GM18951 (cell line): Measurements from ENCODE around the gene FMO3.

Source experiments
- POLR2A ChIP-seq: IDR thresholded peaks from 4 replicates; pipeline ENCODE4 v1.6.1; 2011; ENCODE audit warnings: mild to moderate bottlenecking; ENCODE audit not compliant: insufficient read length, insufficient read depth; ENCODE audit errors: extremely low read depth
- in situ Hi-C: fragments of 300-500 bp; cut with MboI; formaldehyde crosslinking; loops from one replicate; pipeline ENCODE4 v1.12.0; 2022; ENCODE audit warnings: low sequenced_read_pairs, mixed read lengths, inconsistent platforms; ENCODE audit not compliant: unreplicated experiment

Gene FMO3

DNA sequence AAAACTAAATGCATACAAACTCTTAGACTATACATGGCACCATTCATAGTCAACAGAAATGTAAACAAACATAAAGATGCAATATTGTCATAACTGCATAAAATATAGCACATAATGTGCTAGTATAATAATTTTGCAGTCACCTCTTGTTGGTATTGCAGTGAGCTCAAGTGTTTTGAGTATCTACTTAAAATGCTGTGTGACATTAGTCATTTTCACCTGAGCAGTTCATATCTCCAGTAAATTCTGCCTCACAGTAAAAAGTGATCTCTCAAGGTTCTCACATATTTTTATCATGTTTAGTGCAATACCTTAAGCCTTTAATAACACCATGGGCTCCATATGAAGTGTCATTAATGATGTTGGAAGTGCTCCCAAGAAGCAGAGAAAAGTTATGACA lies 64.8 kb downstream of the FMO3 start:
- TF ChIP-seq POLR2A, result no peak
- in situ Hi-C loops, result no loop called here

DNA sequence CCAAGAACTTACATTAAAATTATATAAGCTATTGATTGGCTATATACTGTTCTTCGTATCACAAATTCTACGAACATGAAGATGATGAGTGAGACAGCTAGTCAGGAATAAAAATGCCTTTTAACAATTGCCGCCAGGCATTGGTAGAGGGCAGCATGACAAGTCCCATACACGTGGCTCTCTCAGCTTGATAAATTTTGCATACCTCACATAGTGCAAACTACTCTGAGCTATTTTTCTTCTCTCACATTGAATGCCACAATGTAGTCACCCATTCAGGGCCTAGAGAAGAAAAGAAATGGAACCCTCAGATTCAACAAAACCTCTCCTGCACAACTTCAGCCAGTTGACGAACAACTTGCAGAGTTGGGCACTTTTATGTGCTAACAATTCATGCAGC lies 67.4 kb downstream of the FMO3 start:
- no peak for TF ChIP-seq POLR2A
- in situ Hi-C loops, result no loop called here

DNA sequence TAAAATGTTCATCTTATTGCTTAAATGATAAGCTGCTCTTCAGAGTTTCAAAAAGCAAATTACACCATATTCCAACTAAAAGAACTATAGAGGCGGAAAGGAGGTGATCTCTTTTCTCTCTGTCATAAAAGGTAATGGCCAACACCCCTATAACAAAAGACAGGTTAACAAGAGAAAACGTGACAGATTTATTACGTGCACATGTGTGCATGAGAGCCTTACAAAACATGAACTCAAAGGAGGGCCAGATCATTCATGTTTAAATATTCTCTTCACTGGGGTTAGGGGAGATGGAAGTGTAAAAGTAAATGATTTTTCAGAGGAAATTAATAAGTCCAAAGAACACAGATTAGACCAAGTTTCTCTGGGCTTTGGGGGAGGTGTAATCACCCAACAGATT lies 67.8 kb downstream of the FMO3 start:
- TF ChIP-seq POLR2A, result no peak
- in situ Hi-C loops, result no loop called here

- TF ChIP-seq POLR2A, result no peak
These were observed 68.4 kb downstream of the FMO3 start for GRCh38 chr1:171159148-171159547.

DNA sequence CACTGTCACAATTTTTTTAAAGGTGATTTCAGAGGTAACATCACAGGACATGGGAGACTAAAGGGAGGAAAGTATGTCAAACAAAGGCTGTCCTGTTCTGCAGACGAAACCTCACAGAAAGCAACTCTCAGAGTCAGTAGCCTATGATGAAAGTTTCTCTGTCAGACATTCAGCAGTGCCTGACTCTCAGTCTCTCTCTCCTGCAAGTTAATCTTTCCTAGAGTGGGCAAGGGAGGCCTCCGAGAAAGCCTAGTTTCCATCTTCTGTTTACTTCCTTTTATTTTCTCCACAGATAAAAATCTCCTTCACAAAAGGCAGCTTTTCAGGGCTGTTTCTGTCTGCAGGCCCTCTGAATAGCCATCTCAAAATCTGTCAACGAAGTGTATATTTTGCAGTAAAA lies 69.5 kb downstream of the FMO3 start:
- TF ChIP-seq POLR2A, result no peak
- in situ Hi-C loops, result no loop called here

More at GRCh38 chr1:171159148-171159547, 68.4 kb downstream of the FMO3 start:
- in situ Hi-C loops, result no loop called here

DNA sequence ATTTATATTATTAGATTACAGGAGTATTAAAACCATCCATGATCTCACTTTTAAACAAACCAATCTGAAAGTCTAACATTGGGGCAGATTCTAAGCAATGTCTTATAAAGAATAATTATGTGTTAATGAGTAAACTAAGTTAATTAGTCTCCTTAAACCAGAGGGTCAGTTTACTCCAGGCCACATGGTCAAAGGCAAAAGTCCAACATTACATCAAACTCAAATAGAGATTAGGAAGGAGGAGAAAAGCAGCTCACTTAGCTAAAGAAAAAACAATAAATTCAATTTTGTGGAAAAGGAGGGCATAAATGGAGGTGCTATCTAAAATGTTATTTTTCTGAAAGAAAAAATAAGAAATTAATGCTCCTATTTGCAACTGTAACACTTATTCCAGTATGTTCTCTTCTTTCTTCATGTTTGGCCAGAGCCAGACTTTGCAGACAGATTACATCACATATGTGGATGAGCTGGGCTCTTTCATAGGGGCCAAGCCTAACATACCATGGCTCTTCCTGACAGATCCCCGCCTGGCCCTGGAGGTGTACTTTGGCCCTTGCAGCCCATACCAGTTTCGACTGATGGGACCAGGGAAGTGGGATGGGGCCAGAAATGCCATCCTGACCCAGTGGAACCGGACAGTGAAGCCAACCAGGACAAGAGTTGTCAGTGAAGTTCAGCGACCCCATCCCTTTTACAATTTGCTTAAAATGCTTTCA lies 70.1 kb downstream of the FMO3 start:
- TF ChIP-seq POLR2A, result no peak
- in situ Hi-C loops, result no loop called here

DNA sequence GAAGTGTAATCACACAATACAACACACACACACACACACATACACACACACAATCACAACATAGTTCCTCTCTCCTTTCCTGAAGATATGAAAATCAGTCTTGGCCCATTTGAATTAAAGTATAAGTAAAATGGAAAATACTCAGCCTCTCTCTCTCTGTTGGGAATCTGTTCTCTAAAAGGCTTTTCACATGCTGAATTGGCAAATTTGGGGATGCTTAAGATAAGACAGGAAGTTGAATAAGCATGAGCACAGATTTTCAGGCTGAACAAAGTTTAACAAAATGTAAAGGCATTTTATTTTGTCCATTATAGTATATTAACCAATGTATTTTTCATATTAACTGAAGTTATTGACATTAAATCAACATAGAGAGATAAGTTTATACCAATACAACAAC lies 70.7 kb downstream of the FMO3 start:
- TF ChIP-seq POLR2A, result no peak
- in situ Hi-C loops, result no loop called here

GRCh38 chr1:171166361-171166760 lies 75.7 kb downstream of the FMO3 start:
- in situ Hi-C loops, result no loop called here
- no peak for TF ChIP-seq POLR2A
